A549 (cell line): ENCODE data around the gene PRR5L. TPM values are rescaled to one million over a fixed set of nuclear protein-coding genes. Genes with fewer than 3 reads are reported as not detected.

ENCODE experiments used
- ATAC-seq, 2 experiments: fragments of 200-7000 bp in 1 of 2; fragments of >200 bp in 1 of 2; cut with Nextera tagmentation in 1 of 2; cut with Tn5 transposase in 1 of 2; 3 replicates each; pipeline versions ENCODE4 v1.8.0 to v1.9.1; 2018 to 2020; ENCODE audit warnings: mild to moderate bottlenecking in 1 of 2, moderate library complexity in 1 of 2
- CTCF ChIA-PET: fragments of 300-600 bp; sonication (Branson Sonifier 250); formaldehyde crosslinking; extraction: SDS; loops from one replicate; lab custom pipeline; 2021; ENCODE audit warnings: antibody characterized with exemption, inconsistent platforms; lab: Yijun Ruan, JAX
- POLR2A ChIA-PET: fragments of 350-600 bp; formaldehyde crosslinking; extraction: SDS; loops from one replicate; lab custom pipeline; 2021; ENCODE audit warnings: antibody characterized with exemption, inconsistent platforms; lab: Yijun Ruan, JAX
- DNase-seq, 2 experiments: peaks; one replicate each; pipeline versions ENCODE4 v3.0.0 to v3.0.0-alpha.2; 2011 to 2016; ENCODE audit warnings: low read depth in 1 of 2, low spot score in 1 of 2
- FAIRE-seq: peaks from 2 replicates; lab custom pipeline; 2011; peaks lifted over from hg19 to GRCh38; lab: Jason Lieb, UNC
- H3K27ac ChIP-seq, 2 experiments: fragments of >200 bp; sonication (Bioruptor Twin); formaldehyde crosslinking; 3 replicates each; pipeline ENCODE4 v1.5.1; 2016 to 2017
- H3K4me1 ChIP-seq: fragments of >200 bp; sonication (Bioruptor Twin); formaldehyde crosslinking; 3 replicates; pipeline ENCODE4 v1.6.1; 2016
- H3K4me2 ChIP-seq: fragments of >200 bp; sonication (Bioruptor Twin); formaldehyde crosslinking; 3 replicates; pipeline ENCODE4 v1.6.1; 2016
- H3K4me3 ChIP-seq: fragments of >200 bp; sonication (Bioruptor Twin); formaldehyde crosslinking; 3 replicates; pipeline ENCODE4 v1.5.1; 2016
- H3K9me3 ChIP-seq: fragments of >200 bp; sonication (Bioruptor Twin); formaldehyde crosslinking; 3 replicates; pipeline ENCODE4 v1.6.1; 2016
- CBX2 ChIP-seq: fragments of 200-600 bp; sonication (generic); IDR thresholded peaks from 2 replicates; pipeline ENCODE4 v1.6.1; 2016; ENCODE audit warnings: low read depth, mild to moderate bottlenecking, borderline replicate concordance
- CBX8 ChIP-seq: fragments of 200-600 bp; sonication (generic); IDR thresholded peaks from 2 replicates; pipeline ENCODE4 v1.6.1; 2016
- CHD2 ChIP-seq: fragments of 150-350 bp; IDR thresholded peaks from 2 replicates; pipeline ENCODE4 v1.6.1; 2014; ENCODE audit warnings: low read length; ENCODE audit not compliant: partially characterized antibody
- ESRRA ChIP-seq: fragments of 150-350 bp; IDR thresholded peaks from 2 replicates; pipeline ENCODE4 v1.6.1; 2014; ENCODE audit warnings: mild to moderate bottlenecking, low read length, borderline replicate concordance
- FOSL2 ChIP-seq, 2 experiments: fragments of 450-650 bp in 1 of 2; fragments of >200 bp in 1 of 2; sonication (Bioruptor Twin) in 1 of 2; formaldehyde crosslinking; IDR thresholded peaks; 2 replicates each; pipeline versions ENCODE4 v1.5.0 to v1.6.1; 2016 to 2020; ENCODE audit warnings: mild to moderate bottlenecking in 1 of 2, moderate library complexity in 1 of 2
- GATA3 ChIP-seq: IDR thresholded peaks from 2 replicates; pipeline ENCODE4 v1.6.1; 2012; ENCODE audit warnings: borderline replicate concordance
- HES2 ChIP-seq: fragments of >200 bp; sonication (Bioruptor Twin); formaldehyde crosslinking; IDR thresholded peaks from 2 replicates; pipeline ENCODE4 v1.6.1; 2016
- HMGXB4 ChIP-seq: fragments of 250-450 bp; sonication (Bioruptor Pico); IDR thresholded peaks from 2 replicates; pipeline ENCODE4 v1.5.0; 2021; ENCODE audit warnings: mild to moderate bottlenecking, moderate library complexity, borderline replicate concordance
- HOXB13 ChIP-seq: fragments of 250-450 bp; sonication (Bioruptor Pico); IDR thresholded peaks from 2 replicates; pipeline ENCODE4 v1.5.0; 2020; ENCODE audit warnings: low read depth, mild to moderate bottlenecking, moderate library complexity
- JUNB ChIP-seq: fragments of >200 bp; sonication (Bioruptor Twin); formaldehyde crosslinking; IDR thresholded peaks from 2 replicates; pipeline ENCODE4 v1.6.1; 2016
- KDM1A ChIP-seq: fragments of 200-600 bp; sonication (generic); IDR thresholded peaks from 2 replicates; pipeline ENCODE4 v1.6.1; 2016; ENCODE audit warnings: low read depth, mild to moderate bottlenecking
- KDM5A ChIP-seq: fragments of 200-600 bp; sonication (generic); IDR thresholded peaks from 2 replicates; pipeline ENCODE4 v1.6.1; 2016; ENCODE audit warnings: antibody characterized with exemption, mild to moderate bottlenecking
- NPAS2 ChIP-seq: fragments of 250-450 bp; sonication (Bioruptor Pico); IDR thresholded peaks from 2 replicates; pipeline ENCODE4 v1.8.0; 2022; ENCODE audit warnings: mild to moderate bottlenecking, moderate library complexity, borderline replicate concordance
- NR3C1 ChIP-seq: fragments of >200 bp; sonication (Bioruptor Twin); formaldehyde crosslinking; IDR thresholded peaks from 3 replicates; pipeline ENCODE4 v1.6.1; 2017
- POLR2AphosphoS2 ChIP-seq: conservative IDR thresholded peaks from 2 replicates; pipeline ENCODE4 v1.6.1; 2012; ENCODE audit warnings: low read length, improper control_type of control experiment, inconsistent platforms
- RARB ChIP-seq: fragments of 250-450 bp; sonication (Bioruptor Pico); IDR thresholded peaks from 2 replicates; pipeline ENCODE4 v1.8.0; 2021; ENCODE audit warnings: mild to moderate bottlenecking, moderate library complexity
- RCOR1 ChIP-seq: fragments of 150-350 bp; IDR thresholded peaks from 2 replicates; pipeline ENCODE4 v1.6.1; 2014; ENCODE audit warnings: antibody characterized with exemption, low read length, low read depth
- REST ChIP-seq: fragments of 200-600 bp; sonication (generic); IDR thresholded peaks from 2 replicates; pipeline ENCODE4 v1.6.1; 2016; ENCODE audit warnings: antibody characterized with exemption, mild to moderate bottlenecking, moderate library complexity
- RFX5 ChIP-seq: fragments of 450-650 bp; IDR thresholded peaks from 2 replicates; pipeline ENCODE4 v1.7.1; 2014; ENCODE audit warnings: antibody characterized with exemption, mild to moderate bottlenecking, moderate library complexity
- SMC3 ChIP-seq: fragments of >200 bp; sonication (Bioruptor Twin); formaldehyde crosslinking; IDR thresholded peaks from 3 replicates; pipeline ENCODE4 v1.6.1; 2018; ENCODE audit warnings: inconsistent platforms
- TFCP2L1 ChIP-seq: fragments of 250-450 bp; sonication (Bioruptor Pico); IDR thresholded peaks from 2 replicates; pipeline ENCODE4 v1.5.0; 2021; ENCODE audit warnings: mild to moderate bottlenecking
- ZC3H11A ChIP-seq: fragments of 450-650 bp; IDR thresholded peaks from 2 replicates; pipeline ENCODE4 v1.6.1; 2014; ENCODE audit warnings: antibody characterized with exemption, mild to moderate bottlenecking
- ZSCAN20 ChIP-seq: fragments of 250-450 bp; sonication (Bioruptor Pico); IDR thresholded peaks from 2 replicates; pipeline ENCODE4 v1.8.0; 2022; ENCODE audit warnings: mild to moderate bottlenecking, moderate library complexity
- WGBS: methylation state at CpG from one replicate; pipeline ENCODE4 v1.1.6; 2017; ENCODE audit errors: missing lambda C conversion rate; 5-methylcytosine and 5-hydroxymethylcytosine counted together
- polyA plus RNA-seq, 4 experiments: library from polyadenylated mRNA; depleted of rRNA in 3 of 4; stranded (reverse); fragments of >200 nt; fragmentation: RNase III in 1 of 4; extraction: RNeasy Plus Mini Kit Qiagen cat#74134 plus additional on column Dnase treatment in 1 of 4; gene quantifications; 2 replicates in 3 of 4; 3 replicates in 1 of 4; pipeline ENCODE4 v1.2.3, GENCODE V29; 2011 to 2017

The PRR5L gene
- polyA plus RNA-seq, 2 of the 4 experiments (the other 2 are of a cell fraction): 6.9 to 12.1 TPM

GRCh38 chr11:36339888-36340287 is 43.8 kb downstream of the PRR5L start:
- Histone ChIP-seq H3K4me3 (no peak overlapping the region), H3K4me1 (no peaks in the 10 kb centered on the region), H3K4me2 (no peak overlapping the region), H3K27ac (no peak overlapping the region), H3K9me3 (no peaks in the 10 kb centered on the region)
- WGBS: 41% methylated on average over 2 of the region's 2 CpGs
- TF ChIP-seq JUNB (no peak), CBX8 (no peak), NR3C1 (no peak), HOXB13 (no peak), CBX2 (no peak), GATA3 (no peak), RCOR1 (no peak), TFCP2L1 (CRISPR knock-in tag) (no peak), KDM1A (no peak), HMGXB4 (CRISPR knock-in tag) (no peak), RFX5 (no peak), FOSL2 (IDR thresholded peaks at IDR 0.05) (no peak), FOSL2 (CRISPR knock-in tag; IDR thresholded peaks at IDR 0.05) (no peak), RARB (CRISPR knock-in tag) (no peak)
- ATAC-seq: no peak
- POLR2A ChIA-PET: no interaction called here
- DNase-seq: no peak
- FAIRE-seq: no peak
- CTCF ChIA-PET: no interaction called here

GRCh38 chr11:36340897-36341296 is 44.8 kb downstream of the PRR5L start:
- DNase-seq: no peak
- ChIA-PET CTCF (interaction anchor here (0.8 to 1.6 kb wide), 4 partner anchors 12 to 138 kb away, joined by 3 to 9 read pairs (median 4); no protein-coding TSS in a partner anchor), POLR2A (no interaction called here)
- TF ChIP-seq ESRRA (no peak), ZC3H11A (no peak), REST (no peak), HES2 (no peak), SMC3 (no peak), CHD2 (no peak), RARB (CRISPR knock-in tag) (no peak), NPAS2 (CRISPR knock-in tag) (no peak), ZSCAN20 (no peak), KDM5A (no peak), POLR2AphosphoS2 (no peak)
- Histone ChIP-seq H3K4me3 (no peak overlapping the region), H3K4me2 (no peak overlapping the region), H3K9me3 (no peaks in the 10 kb centered on the region), H3K4me1 (no peaks in the 10 kb centered on the region), H3K27ac (no peak overlapping the region)
- WGBS: 21% methylated on average over 5 of the region's 5 CpGs
- no peak for FAIRE-seq
- ATAC-seq: no peak
